Measurements from ENCODE around the gene ITPKC.

DNA sequence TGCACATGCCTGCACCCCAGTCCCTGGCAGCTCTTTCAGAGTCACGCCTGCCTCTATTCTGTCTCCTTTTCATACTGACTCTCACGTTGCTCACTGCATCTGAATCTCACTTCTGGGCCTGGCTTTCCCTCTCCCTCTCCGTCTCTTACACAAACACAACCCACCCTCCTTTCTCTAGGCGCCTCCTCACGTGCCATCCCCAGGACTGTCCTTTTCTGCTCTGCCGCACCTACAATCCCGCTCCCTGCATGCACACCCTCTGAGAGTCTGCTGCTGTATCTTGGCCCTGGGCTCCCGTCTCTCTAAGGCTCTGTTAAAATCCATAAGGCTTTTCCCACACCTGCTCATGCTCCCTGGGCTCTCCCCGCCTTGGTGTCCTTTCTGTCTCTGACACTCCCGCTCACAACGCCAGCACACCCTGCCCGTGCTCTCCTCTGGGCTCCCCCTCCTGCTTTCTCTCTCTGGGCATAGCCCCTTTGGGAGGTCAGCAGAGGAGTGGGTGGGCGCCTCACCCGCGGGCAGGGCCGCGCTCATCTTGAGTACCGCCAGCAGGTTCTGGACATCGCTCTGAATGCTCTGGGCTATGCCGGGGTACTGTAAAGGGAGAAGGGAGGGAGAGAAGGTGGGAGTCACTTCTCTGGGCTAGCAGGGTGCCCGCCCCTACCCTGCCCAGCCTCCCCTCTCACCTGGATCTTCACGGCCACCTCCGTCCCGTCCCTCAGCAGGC lies 13.7 kb upstream of the ITPKC start:
- TF ChIP-seq, protein P1, sequence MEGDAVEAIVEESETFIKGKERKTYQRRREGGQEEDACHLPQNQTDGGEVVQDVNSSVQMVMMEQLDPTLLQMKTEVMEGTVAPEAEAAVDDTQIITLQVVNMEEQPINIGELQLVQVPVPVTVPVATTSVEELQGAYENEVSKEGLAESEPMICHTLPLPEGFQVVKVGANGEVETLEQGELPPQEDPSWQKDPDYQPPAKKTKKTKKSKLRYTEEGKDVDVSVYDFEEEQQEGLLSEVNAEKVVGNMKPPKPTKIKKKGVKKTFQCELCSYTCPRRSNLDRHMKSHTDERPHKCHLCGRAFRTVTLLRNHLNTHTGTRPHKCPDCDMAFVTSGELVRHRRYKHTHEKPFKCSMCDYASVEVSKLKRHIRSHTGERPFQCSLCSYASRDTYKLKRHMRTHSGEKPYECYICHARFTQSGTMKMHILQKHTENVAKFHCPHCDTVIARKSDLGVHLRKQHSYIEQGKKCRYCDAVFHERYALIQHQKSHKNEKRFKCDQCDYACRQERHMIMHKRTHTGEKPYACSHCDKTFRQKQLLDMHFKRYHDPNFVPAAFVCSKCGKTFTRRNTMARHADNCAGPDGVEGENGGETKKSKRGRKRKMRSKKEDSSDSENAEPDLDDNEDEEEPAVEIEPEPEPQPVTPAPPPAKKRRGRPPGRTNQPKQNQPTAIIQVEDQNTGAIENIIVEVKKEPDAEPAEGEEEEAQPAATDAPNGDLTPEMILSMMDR (IDR thresholded peaks at IDR 0.05) = no peak
- TF ChIP-seq POLR2A (IDR thresholded peaks at IDR 0.05) = no peak
